Measurements from ENCODE around the gene NPPC. TPM values are rescaled to one million over a fixed set of nuclear protein-coding genes. Genes with fewer than 3 reads are reported as not detected.
A peak's percentile ranks its signal among the peaks of the same experiment; 100 is the strongest.

Gene NPPC
- total and polyA plus RNA-seq, 2 experiments from 2014 or later = 0.26 TPM; not detected in 1

GRCh38 chr2:231904161-231904611 lies 22.0 kb downstream of the NPPC start:
- in situ Hi-C loops (cut with MboI) = loop anchor here (10.0 to 25.0 kb wide), 2 partner anchors 521 to 633 kb away; partner anchors contain the start of genes CHRND and CHRNG

DNA sequence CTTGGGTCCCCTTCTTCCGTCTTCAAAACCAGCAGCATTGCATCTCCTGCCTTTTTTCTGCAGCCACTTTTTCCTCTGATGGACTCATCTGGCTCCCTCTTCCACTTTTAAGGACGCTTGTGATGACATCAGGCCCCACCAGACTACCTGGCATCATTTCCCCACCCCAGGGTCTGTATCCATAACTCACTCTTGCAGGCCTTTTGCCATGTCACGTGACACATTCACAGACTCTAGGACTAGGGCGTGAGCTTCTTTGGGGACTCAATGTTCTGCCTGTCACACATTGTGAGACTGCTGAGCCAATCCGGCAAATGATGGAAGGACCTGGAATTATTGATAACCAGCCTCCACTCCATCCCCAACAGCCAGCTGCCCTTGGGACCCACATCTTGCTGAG lies 23.6 kb downstream of the NPPC start:
- Histone ChIP-seq H3F3A (ENCODE audit: insufficient read depth) (no peaks in the 10 kb centered on the region), H3K4me1 (ENCODE audit: insufficient read depth) (no peaks in the 10 kb centered on the region), H3K27me3 (replicated peaks; ENCODE audit: insufficient read depth) (peaks cover 11% of the 10 kb centered on the region; the same call in 1 of the 2 replicates), H3K27ac (no peak overlapping the region), H3K9me2 (ENCODE audit: insufficient read depth) (no peaks in the 10 kb centered on the region), H3K9me3 (ENCODE audit: low read depth) (no peaks in the 10 kb centered on the region), H3K4me3 (no peak overlapping the region), H3K4me2 (ENCODE audit: unreplicated experiment) (no peak overlapping the region), H3K36me3 (ENCODE audit: low read depth) (no peaks in the 10 kb centered on the region), H2AFZ (no peak overlapping the region), H4K20me1 (ENCODE audit: insufficient read depth) (no peaks in the 10 kb centered on the region), H3K9ac (no peak overlapping the region), H3K79me2 (ENCODE audit: insufficient read depth) (no peaks in the 10 kb centered on the region)
- DNase-seq = no peak
- TF ChIP-seq EZH2 (IDR thresholded peaks at IDR 0.05; ENCODE audit: insufficient read depth, poor library complexity, severe bottlenecking) = no peak
- no peak for TF ChIP-seq EZH2phosphoT487 (IDR thresholded peaks at IDR 0.05; ENCODE audit: insufficient read depth, low read depth)
- WGBS, 2 experiments (ENCODE audit: low coverage in 1 of 2, low lambda C conversion rate in 2 of 2, missing lambda C conversion rate in 2 of 2) = 56 to 60% methylated on average over 5 of the region's 5 CpGs
- in situ Hi-C loops (cut with MboI) = loop anchor here (10.0 to 25.0 kb wide), 2 partner anchors 522 to 635 kb away; partner anchors contain the start of genes CHRND and CHRNG

More at GRCh38 chr2:231904161-231904611, 22.0 kb downstream of the NPPC start:
- H3K9me3 ChIP-seq (ENCODE audit: low read depth) = no peaks in the 10 kb centered on the region
- 75% methylated on average over 12 of the region's 12 CpGs for WGBS, 2 experiments (ENCODE audit: low coverage in 1 of 2, low lambda C conversion rate in 2 of 2, missing lambda C conversion rate in 2 of 2)
- no peaks in the 10 kb centered on the region for H3K79me2 ChIP-seq (ENCODE audit: insufficient read depth)
- H3F3A ChIP-seq (ENCODE audit: insufficient read depth) = no peaks in the 10 kb centered on the region
- H2AFZ ChIP-seq = no peak overlapping the region
- no peak overlapping the region for H3K9ac ChIP-seq
- no peak overlapping the region for H3K4me2 ChIP-seq (ENCODE audit: unreplicated experiment)
- H3K4me1 ChIP-seq (ENCODE audit: insufficient read depth) = no peaks in the 10 kb centered on the region
- H3K36me3 ChIP-seq (ENCODE audit: low read depth) = no peaks in the 10 kb centered on the region
- no peaks in the 10 kb centered on the region for H3K9me2 ChIP-seq (ENCODE audit: insufficient read depth)
- no peaks in the 10 kb centered on the region for H3K27me3 ChIP-seq (replicated peaks; ENCODE audit: insufficient read depth)
- TF ChIP-seq EZH2 (IDR thresholded peaks at IDR 0.05; ENCODE audit: insufficient read depth, poor library complexity, severe bottlenecking) (no peak), EZH2phosphoT487 (IDR thresholded peaks at IDR 0.05; ENCODE audit: insufficient read depth, low read depth) (no peak)
- no peak overlapping the region for H3K4me3 ChIP-seq
- no peaks in the 10 kb centered on the region for H4K20me1 ChIP-seq (ENCODE audit: insufficient read depth)
- no peak overlapping the region for H3K27ac ChIP-seq
- no peak for DNase-seq

DNA sequence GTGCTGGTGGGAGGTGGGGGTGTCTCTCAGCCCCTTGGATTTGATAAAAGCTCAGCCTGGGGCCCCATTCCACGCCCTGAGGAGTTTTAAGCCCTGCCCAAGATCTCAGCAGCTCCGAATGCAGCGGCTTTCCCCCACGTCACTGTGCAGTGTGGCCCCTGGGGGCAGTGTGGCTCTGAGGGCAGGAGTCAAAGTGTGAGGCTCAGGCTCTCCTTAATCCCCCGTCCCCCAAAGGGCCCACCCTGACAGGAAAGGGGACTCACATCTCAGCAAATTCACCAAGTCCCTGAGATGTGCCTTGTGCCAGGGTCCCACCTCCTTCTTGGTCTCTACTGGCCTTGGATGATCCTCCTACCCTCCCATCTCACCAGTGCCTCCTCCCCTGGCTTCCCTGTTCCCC lies 25.2 kb downstream of the NPPC start:
- TF ChIP-seq EZH2phosphoT487 (IDR thresholded peaks at IDR 0.05; ENCODE audit: insufficient read depth, low read depth) (no peak), EZH2 (IDR thresholded peaks at IDR 0.05; ENCODE audit: insufficient read depth, poor library complexity, severe bottlenecking) (no peak)
- H3K4me1 ChIP-seq (ENCODE audit: insufficient read depth) = no peaks in the 10 kb centered on the region
- H3K9me3 ChIP-seq (ENCODE audit: low read depth) = no peaks in the 10 kb centered on the region
- H3K4me3 ChIP-seq = no peak overlapping the region
- peaks cover 27% of the 10 kb centered on the region for H3K27me3 ChIP-seq (replicated peaks; ENCODE audit: insufficient read depth)
- H3K79me2 ChIP-seq (ENCODE audit: insufficient read depth) = no peaks in the 10 kb centered on the region
- no peak for DNase-seq
- H3K9me2 ChIP-seq (ENCODE audit: insufficient read depth) = no peaks in the 10 kb centered on the region
- no peak overlapping the region for H3K9ac ChIP-seq
- H2AFZ ChIP-seq = no peak overlapping the region
- in situ Hi-C loops (cut with MboI) = loop anchor here (10.0 to 25.0 kb wide), 2 partner anchors 524 to 636 kb away; partner anchors contain the start of genes CHRND and CHRNG
- no peaks in the 10 kb centered on the region for H3K36me3 ChIP-seq (ENCODE audit: low read depth)
- H3F3A ChIP-seq (ENCODE audit: insufficient read depth) = no peaks in the 10 kb centered on the region
- H3K27ac ChIP-seq = no peak overlapping the region
- no peak overlapping the region for H3K4me2 ChIP-seq (ENCODE audit: unreplicated experiment)
- H4K20me1 ChIP-seq (ENCODE audit: insufficient read depth) = no peaks in the 10 kb centered on the region
- WGBS, 2 experiments (ENCODE audit: low coverage in 1 of 2, low lambda C conversion rate in 2 of 2, missing lambda C conversion rate in 2 of 2) = 45 to 49% methylated on average over 5 of the region's 5 CpGs

DNA sequence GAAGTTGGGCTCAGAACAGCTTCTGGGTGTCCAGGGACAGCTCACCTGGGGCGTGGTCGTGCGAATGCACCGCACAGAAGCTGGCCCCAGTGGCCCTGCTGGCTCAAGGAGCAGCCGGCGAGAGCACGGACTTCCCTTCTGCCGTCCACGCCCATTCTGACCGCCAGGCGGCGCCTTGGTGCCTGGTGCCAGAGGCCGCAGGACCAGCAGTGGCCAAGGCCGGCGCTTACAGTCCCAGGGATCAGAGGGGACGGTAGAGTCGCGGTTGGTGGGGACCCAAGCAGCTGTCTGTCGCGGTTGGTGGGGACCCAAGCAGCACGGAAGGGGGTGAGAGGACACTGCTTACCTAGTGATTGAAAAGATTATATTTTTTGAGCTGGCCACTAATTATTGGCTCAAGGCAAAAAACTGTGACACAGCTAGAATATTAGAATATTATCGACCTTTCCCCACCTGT lies 25.7 kb downstream of the NPPC start:
- WGBS, 2 experiments (ENCODE audit: low coverage in 1 of 2, low lambda C conversion rate in 2 of 2, missing lambda C conversion rate in 2 of 2) = 8 to 10% methylated on average over 22 of the region's 22 CpGs
- Histone ChIP-seq H3K9me2 (ENCODE audit: insufficient read depth) (no peaks in the 10 kb centered on the region), H4K20me1 (ENCODE audit: insufficient read depth) (no peaks in the 10 kb centered on the region), H3K79me2 (ENCODE audit: insufficient read depth) (no peaks in the 10 kb centered on the region), H3K27ac (no peak overlapping the region), H3K4me3 (no peak overlapping the region), H3F3A (ENCODE audit: insufficient read depth) (no peaks in the 10 kb centered on the region), H2AFZ (0 out of 2 replicates have a peak overlapping the region, but pooled peaks have one; percentile 7), H3K4me2 (ENCODE audit: unreplicated experiment) (no peak overlapping the region), H3K36me3 (ENCODE audit: low read depth) (no peaks in the 10 kb centered on the region), H3K4me1 (ENCODE audit: insufficient read depth) (no peaks in the 10 kb centered on the region), H3K9ac (no peak overlapping the region), H3K27me3 (replicated peaks; ENCODE audit: insufficient read depth) (peaks cover 32% of the 10 kb centered on the region), H3K9me3 (ENCODE audit: low read depth) (no peaks in the 10 kb centered on the region)
- DNase-seq = peak; percentile 80
- in situ Hi-C loops (cut with MboI) = loop anchor here (10.0 to 25.0 kb wide), 2 partner anchors 524 to 637 kb away; partner anchors contain the start of genes CHRND and CHRNG
- TF ChIP-seq EZH2phosphoT487 (IDR thresholded peaks at IDR 0.05; ENCODE audit: insufficient read depth, low read depth) = no peak
- TF ChIP-seq EZH2 (IDR thresholded peaks at IDR 0.05; ENCODE audit: insufficient read depth, poor library complexity, severe bottlenecking) = no peak

Data from GM23248 (cell line).